MM.1S (cell line): Measurements from ENCODE around the gene VPS54.

Source experiments
- DNase-seq: peaks from one replicate; pipeline ENCODE4 v3.0.0-alpha.2; 2015
- H2AFZ ChIP-seq: fragments of 300-600 bp; sonication (generic); 2 replicates; pipeline ENCODE4 v1.6.0; 2016; ENCODE audit warnings: antibody characterized with exemption, low read length
- H3F3A ChIP-seq: fragments of 300-600 bp; sonication (generic); 2 replicates; pipeline ENCODE4 v1.6.1; 2016; ENCODE audit warnings: mild to moderate bottlenecking, antibody characterized with exemption, low read length, moderate library complexity, mixed read lengths; ENCODE audit not compliant: insufficient read depth
- H3K27ac ChIP-seq: fragments of 300-600 bp; sonication (generic); 2 replicates; pipeline ENCODE4 v1.5.1; 2016; ENCODE audit warnings: mild to moderate bottlenecking, low read length
- H3K27me3 ChIP-seq: fragments of 300-600 bp; sonication (generic); replicated peaks from 2 replicates; pipeline ENCODE4 v1.6.0; 2016; ENCODE audit warnings: low read length; ENCODE audit not compliant: insufficient read depth
- H3K36me3 ChIP-seq: fragments of 300-600 bp; sonication (generic); replicated peaks from 2 replicates; pipeline ENCODE4 v1.6.1; 2016; ENCODE audit warnings: mild to moderate bottlenecking, low read length, mixed read lengths; ENCODE audit not compliant: insufficient read depth
- H3K4me1 ChIP-seq: fragments of 300-600 bp; sonication (generic); 2 replicates; pipeline ENCODE4 v1.6.1; 2016; ENCODE audit warnings: low read length, mixed read lengths
- H3K4me2 ChIP-seq: fragments of 300-600 bp; sonication (generic); 2 replicates; pipeline ENCODE4 v1.6.0; 2016; ENCODE audit warnings: low read depth, low read length
- H3K4me3 ChIP-seq: fragments of 300-600 bp; sonication (generic); 2 replicates; pipeline ENCODE4 v1.5.1; 2016; ENCODE audit warnings: low read length, mixed read lengths
- H3K79me2 ChIP-seq: fragments of 300-600 bp; sonication (generic); 2 replicates; pipeline ENCODE4 v1.6.1; 2016; ENCODE audit warnings: mixed run types, low read length, mixed read lengths
- H3K9ac ChIP-seq: fragments of 300-600 bp; sonication (generic); 2 replicates; pipeline ENCODE4 v1.6.1; 2016; ENCODE audit warnings: low read length, mixed read lengths
- H3K9me2 ChIP-seq: fragments of 300-600 bp; sonication (generic); replicated peaks from 2 replicates; pipeline ENCODE4 v1.6.1; 2016; ENCODE audit warnings: mild to moderate bottlenecking, low read length, mixed read lengths; ENCODE audit not compliant: insufficient read depth
- H3K9me3 ChIP-seq: fragments of 300-600 bp; sonication (generic); replicated peaks from 2 replicates; pipeline ENCODE4 v1.6.1; 2016; ENCODE audit warnings: mild to moderate bottlenecking, low read length, mixed read lengths; ENCODE audit not compliant: insufficient read depth
- H4K20me1 ChIP-seq: fragments of 300-600 bp; sonication (generic); 2 replicates; pipeline ENCODE4 v1.6.1; 2016; ENCODE audit warnings: mild to moderate bottlenecking, low read length, moderate library complexity, mixed read lengths; ENCODE audit not compliant: insufficient read depth
- EZH2 ChIP-seq: fragments of 300-600 bp; sonication (generic); optimal IDR thresholded peaks from 2 replicates; pipeline ENCODE3; 2017; ENCODE audit warnings: low read depth, mild to moderate bottlenecking, antibody characterized with exemption, low read length, mixed read lengths
- EZH2phosphoT487 ChIP-seq: fragments of 300-600 bp; sonication (generic); IDR thresholded peaks from 2 replicates; pipeline ENCODE4 v1.6.1; 2018; ENCODE audit warnings: antibody characterized with exemption, low read length
- TF ChIP-seq, protein P1 (sequence below): fragments of 300-600 bp; sonication (generic); IDR thresholded peaks from 2 replicates; pipeline ENCODE4 v1.5.1; 2016; ENCODE audit warnings: antibody characterized with exemption, low read length, mixed read lengths

VPS54 gene

DNA sequence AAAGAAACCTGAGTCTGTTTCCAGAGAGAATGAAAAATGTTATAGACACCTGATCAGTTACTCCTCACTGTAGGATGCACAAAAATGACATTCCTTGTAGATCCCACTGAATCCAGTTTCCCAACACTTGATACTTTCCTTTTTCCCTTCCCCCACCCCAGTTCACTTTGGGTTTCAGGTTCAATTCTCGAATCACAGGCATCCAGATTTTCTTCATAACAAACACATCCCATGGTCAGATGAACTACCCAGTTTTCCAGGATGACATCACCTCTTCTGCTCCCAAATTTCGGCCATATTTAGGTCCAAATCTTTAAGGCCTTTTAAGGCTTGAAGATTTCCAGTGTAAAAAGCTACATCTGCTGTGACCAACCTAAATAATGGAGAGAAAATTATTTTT lies 126.1 kb downstream of the VPS54 start:
- no peak for DNase-seq
- Histone ChIP-seq H3K9me2 (no peaks in the 10 kb centered on the region), H3K27me3 (no peaks in the 10 kb centered on the region), H3K4me2 (no peak overlapping the region), H3F3A (no peaks in the 10 kb centered on the region), H2AFZ (no peak overlapping the region), H3K9me3 (no peaks in the 10 kb centered on the region), H3K4me1 (no peaks in the 10 kb centered on the region), H4K20me1 (no peaks in the 10 kb centered on the region), H3K4me3 (no peak overlapping the region), H3K9ac (no peak overlapping the region), H3K27ac (no peak overlapping the region), H3K36me3 (peaks cover 4% of the 10 kb centered on the region; the same call in 1 of the 2 replicates), H3K79me2 (no peaks in the 10 kb centered on the region)
- TF ChIP-seq, protein P1, sequence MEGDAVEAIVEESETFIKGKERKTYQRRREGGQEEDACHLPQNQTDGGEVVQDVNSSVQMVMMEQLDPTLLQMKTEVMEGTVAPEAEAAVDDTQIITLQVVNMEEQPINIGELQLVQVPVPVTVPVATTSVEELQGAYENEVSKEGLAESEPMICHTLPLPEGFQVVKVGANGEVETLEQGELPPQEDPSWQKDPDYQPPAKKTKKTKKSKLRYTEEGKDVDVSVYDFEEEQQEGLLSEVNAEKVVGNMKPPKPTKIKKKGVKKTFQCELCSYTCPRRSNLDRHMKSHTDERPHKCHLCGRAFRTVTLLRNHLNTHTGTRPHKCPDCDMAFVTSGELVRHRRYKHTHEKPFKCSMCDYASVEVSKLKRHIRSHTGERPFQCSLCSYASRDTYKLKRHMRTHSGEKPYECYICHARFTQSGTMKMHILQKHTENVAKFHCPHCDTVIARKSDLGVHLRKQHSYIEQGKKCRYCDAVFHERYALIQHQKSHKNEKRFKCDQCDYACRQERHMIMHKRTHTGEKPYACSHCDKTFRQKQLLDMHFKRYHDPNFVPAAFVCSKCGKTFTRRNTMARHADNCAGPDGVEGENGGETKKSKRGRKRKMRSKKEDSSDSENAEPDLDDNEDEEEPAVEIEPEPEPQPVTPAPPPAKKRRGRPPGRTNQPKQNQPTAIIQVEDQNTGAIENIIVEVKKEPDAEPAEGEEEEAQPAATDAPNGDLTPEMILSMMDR = no peak
- no peak for TF ChIP-seq EZH2
- no peak for TF ChIP-seq EZH2phosphoT487

DNA sequence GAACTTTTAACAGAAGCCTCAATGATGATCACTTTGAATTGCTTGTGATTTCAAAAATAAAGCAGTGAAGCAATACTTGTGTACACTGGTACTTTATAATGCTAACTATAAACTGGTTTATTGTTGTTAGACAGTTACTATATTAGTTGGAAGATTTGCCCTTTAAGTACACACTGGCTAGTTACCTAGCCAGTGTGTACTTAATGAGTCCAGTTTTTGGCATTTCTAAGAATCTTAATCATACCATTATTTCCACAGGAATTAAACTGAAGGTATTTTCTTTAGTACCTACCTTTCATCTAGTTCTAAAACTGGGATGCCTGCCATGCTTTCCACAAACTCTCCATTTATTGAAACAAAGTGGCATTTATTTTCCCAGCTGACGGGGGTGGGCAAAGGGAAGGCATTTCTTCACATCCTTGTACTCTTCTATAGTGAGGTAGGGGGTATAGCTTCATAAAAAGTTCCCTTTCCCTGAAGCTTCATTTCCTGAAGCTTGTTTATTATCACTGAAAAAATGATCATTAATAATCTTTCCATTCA lies 127.7 kb downstream of the VPS54 start:
- no peaks in the 10 kb centered on the region for H3K79me2 ChIP-seq
- H3F3A ChIP-seq = no peaks in the 10 kb centered on the region; the same call in 1 of the 2 replicates
- H3K9me3 ChIP-seq = no peaks in the 10 kb centered on the region
- no peaks in the 10 kb centered on the region for H3K4me1 ChIP-seq
- no peak overlapping the region for H3K4me3 ChIP-seq
- no peak overlapping the region for H3K27ac ChIP-seq
- H4K20me1 ChIP-seq = no peaks in the 10 kb centered on the region
- no peak overlapping the region for H3K4me2 ChIP-seq
- peaks cover 4% of the 10 kb centered on the region; the same call in 1 of the 2 replicates for H3K36me3 ChIP-seq
- H3K9me2 ChIP-seq = no peaks in the 10 kb centered on the region
- TF ChIP-seq EZH2phosphoT487 (no peak), EZH2 (no peak)
- TF ChIP-seq, protein P1 = no peak
- no peak overlapping the region for H2AFZ ChIP-seq
- H3K27me3 ChIP-seq = no peaks in the 10 kb centered on the region
- no peak for DNase-seq
- H3K9ac ChIP-seq = no peak overlapping the region

DNA sequence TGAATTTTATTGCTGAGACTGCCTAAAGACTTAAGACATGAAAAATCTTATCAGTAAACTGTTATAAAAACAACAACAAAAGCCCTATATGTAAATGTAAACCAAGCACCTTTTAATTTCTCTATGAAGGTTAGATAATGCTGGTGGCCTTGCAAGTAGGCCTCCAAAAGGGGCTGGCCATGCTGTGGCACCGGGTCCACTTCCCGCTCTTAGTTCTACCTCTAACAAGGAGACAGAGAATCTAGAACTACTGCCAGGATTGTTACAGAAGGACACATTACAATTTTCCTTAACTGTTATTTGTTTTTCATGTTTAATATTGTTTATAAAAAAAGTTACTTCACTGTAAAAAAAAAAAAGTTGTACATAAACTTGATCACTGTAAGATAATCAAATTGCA lies 128.6 kb downstream of the VPS54 start:
- no peak overlapping the region for H2AFZ ChIP-seq
- H3K79me2 ChIP-seq = no peaks in the 10 kb centered on the region
- no peaks in the 10 kb centered on the region for H3K27me3 ChIP-seq
- no peaks in the 10 kb centered on the region for H3K9me3 ChIP-seq
- H3K9ac ChIP-seq = no peak overlapping the region
- H3K4me2 ChIP-seq = no peak overlapping the region
- H3K36me3 ChIP-seq = peaks cover 4% of the 10 kb centered on the region; the same call in 1 of the 2 replicates
- H4K20me1 ChIP-seq = no peaks in the 10 kb centered on the region
- H3K4me3 ChIP-seq = no peak overlapping the region
- TF ChIP-seq, protein P1 = no peak
- no peak for TF ChIP-seq EZH2
- no peaks in the 10 kb centered on the region for H3K9me2 ChIP-seq
- no peak overlapping the region for H3K27ac ChIP-seq
- no peaks in the 10 kb centered on the region for H3K4me1 ChIP-seq
- DNase-seq = no peak
- no peaks in the 10 kb centered on the region; the same call in 1 of the 2 replicates for H3F3A ChIP-seq
